Calu3 (cell line): Measurements from ENCODE around the gene BRINP3. TPM values are rescaled to one million over a fixed set of nuclear protein-coding genes. Genes with fewer than 3 reads are reported as not detected.

Source experiments
- BruUV-seq: library from RNA; stranded (reverse); fragments of 400-500 nt; replicated peaks from 2 replicates; lab custom pipeline; 2021; lab: Mats Ljungman, UMichigan
- CTCF ChIA-PET: fragments of 300-600 bp; sonication (Branson Sonifier 250); formaldehyde crosslinking; loops from one replicate; lab custom pipeline; 2022; ENCODE audit warnings: antibody characterized with exemption; lab: Charles Lee
- DNase-seq: peaks from one replicate; pipeline ENCODE4 v3.0.0; 2022
- H3K27ac Mint-ChIP-seq: one replicate; pipeline ENCODE4 v1.8.0; 2022; ENCODE audit warnings: mixed read lengths; ENCODE audit not compliant: unreplicated experiment
- H3K27me3 Mint-ChIP-seq: one replicate; pipeline ENCODE4 v1.8.0; 2022; ENCODE audit warnings: mixed read lengths; ENCODE audit not compliant: unreplicated experiment
- H3K36me3 Mint-ChIP-seq: one replicate; pipeline ENCODE4 v1.8.0; 2022; ENCODE audit warnings: mild to moderate bottlenecking, moderate library complexity, mixed read lengths; ENCODE audit not compliant: insufficient read depth, unreplicated experiment
- H3K4me1 Mint-ChIP-seq: one replicate; pipeline ENCODE4 v1.8.0; 2022; ENCODE audit warnings: mild to moderate bottlenecking, low read depth, mixed read lengths; ENCODE audit not compliant: unreplicated experiment
- H3K4me3 Mint-ChIP-seq: one replicate; pipeline ENCODE4 v1.8.0; 2022; ENCODE audit warnings: mild to moderate bottlenecking, low read depth, moderate library complexity, mixed read lengths; ENCODE audit not compliant: unreplicated experiment
- H3K9me3 Mint-ChIP-seq: one replicate; pipeline ENCODE4 v1.8.0; 2022; ENCODE audit warnings: low read depth, mixed read lengths; ENCODE audit not compliant: unreplicated experiment
- CTCF ChIP-seq: fragments of 200-600 bp; IDR thresholded peaks from one replicate; pipeline ENCODE4 v1.8.0; 2022; ENCODE audit warnings: antibody characterized with exemption; ENCODE audit not compliant: unreplicated experiment
- intact Hi-C: fragments of 100-400 bp; cut with micrococcal nuclease; formaldehyde crosslinking; loops from one replicate; pipeline ENCODE4 v1.10.0; 2022; ENCODE audit not compliant: unreplicated experiment
- total RNA-seq: library from RNA; stranded (reverse); gene quantifications from 2 replicates; pipeline ENCODE4 v1.2.3, GENCODE V29; 2022

BRINP3 gene
- total RNA-seq, 1 experiment from 2014 or later, result not detected

GRCh38 chr1:190455631-190456030 lies 22.0 kb downstream of the BRINP3 start:
- H3K9me3 Mint-ChIP-seq, result no peaks in the 10 kb centered on the region
- no TSS peak for BruUV-seq
- no peaks in the 10 kb centered on the region for H3K27me3 Mint-ChIP-seq
- intact Hi-C loops, result no loop called here
- H3K36me3 Mint-ChIP-seq, result no peaks in the 10 kb centered on the region
- no peak overlapping the region for H3K4me3 Mint-ChIP-seq
- CTCF ChIA-PET, result interaction anchor here (1.1 kb wide), 1 partner anchor 19 kb away, joined by 3 read pairs; no protein-coding TSS in a partner anchor
- TF ChIP-seq CTCF, result no peak
- H3K27ac Mint-ChIP-seq, result no peak overlapping the region
- no peaks in the 10 kb centered on the region for H3K4me1 Mint-ChIP-seq
- no peak for DNase-seq

- Mint-ChIP-seq H3K27me3 (no peaks in the 10 kb centered on the region), H3K27ac (no peak overlapping the region), H3K36me3 (no peaks in the 10 kb centered on the region), H3K9me3 (no peaks in the 10 kb centered on the region), H3K4me3 (no peak overlapping the region), H3K4me1 (no peaks in the 10 kb centered on the region)
- TF ChIP-seq CTCF, result no peak
- CTCF ChIA-PET, result no interaction called here
- intact Hi-C loops, result no loop called here
- DNase-seq, result no peak
- no TSS peak for BruUV-seq
Observed at GRCh38 chr1:190453550-190453949, 24.1 kb downstream of the BRINP3 start.

GRCh38 chr1:190452272-190452848 lies 25.3 kb downstream of the BRINP3 start:
- CTCF ChIA-PET, result no interaction called here
- no peaks in the 10 kb centered on the region for H3K36me3 Mint-ChIP-seq
- BruUV-seq, result no TSS peak
- intact Hi-C loops, result no loop called here
- no peaks in the 10 kb centered on the region for H3K9me3 Mint-ChIP-seq
- no peaks in the 10 kb centered on the region for H3K4me1 Mint-ChIP-seq
- no peak for DNase-seq
- H3K27me3 Mint-ChIP-seq, result no peaks in the 10 kb centered on the region
- no peak for TF ChIP-seq CTCF
- H3K27ac Mint-ChIP-seq, result no peak overlapping the region
- H3K4me3 Mint-ChIP-seq, result no peak overlapping the region

- Mint-ChIP-seq H3K9me3 (no peaks in the 10 kb centered on the region), H3K27me3 (no peaks in the 10 kb centered on the region), H3K4me3 (no peak overlapping the region), H3K4me1 (no peaks in the 10 kb centered on the region), H3K36me3 (no peaks in the 10 kb centered on the region), H3K27ac (no peak overlapping the region)
- no peak for DNase-seq
- no TSS peak for BruUV-seq
- intact Hi-C loops, result no loop called here
- CTCF ChIA-PET, result interaction anchor here (0.6 kb wide), 1 partner anchor 94 kb away, joined by 4 read pairs; no protein-coding TSS in a partner anchor
- TF ChIP-seq CTCF, result no peak
Observed at GRCh38 chr1:190444464-190444863, 33.2 kb downstream of the BRINP3 start.
